ENCODE measurements around the gene DCUN1D3. TPM values are rescaled to one million over a fixed set of nuclear protein-coding genes. Genes with fewer than 3 reads are reported as not detected.

DCUN1D3 gene
- total RNA-seq, 1 experiment from 2014 or later, result 16.4 TPM

- Histone ChIP-seq H3K4me2 (ENCODE audit: low read length) (peak overlapping the region; percentile 72), H3K79me2 (ENCODE audit: insufficient read depth, low read length) (peaks cover 92% of the 10 kb centered on the region), H3K27me3 (ENCODE audit: insufficient read depth, low read length) (no peaks in the 10 kb centered on the region), H4K20me1 (ENCODE audit: insufficient read depth) (no peaks in the 10 kb centered on the region), H3K4me1 (ENCODE audit: control insufficient read depth in 1 of 2, insufficient read depth in 2 of 2, low read length in 2 of 2) (peaks cover 57 to 61% of the 10 kb centered on the region in 2 experiments), H3K9me3 (ENCODE audit: control insufficient read depth in 1 of 2, insufficient read depth in 1 of 2, low read depth in 1 of 2, low read length in 2 of 2) (no peaks in the 10 kb centered on the region), H3K9ac (ENCODE audit: low read length) (0 out of 2 replicates have a peak overlapping the region, but pooled peaks have one; percentile 66), H3K36me3 (ENCODE audit: control insufficient read depth in 1 of 2, insufficient read depth in 2 of 2, low read length in 2 of 2) (no peaks in the 10 kb centered on the region), H3K4me3 (replicated peaks in 1 of 2; ENCODE audit: low read depth in 1 of 2, low read length in 2 of 2) (no peak overlapping the region), H2AFZ (ENCODE audit: low read depth, low read length, poor library complexity, severe bottlenecking) (no peak overlapping the region), H3K9me2 (ENCODE audit: insufficient read depth) (no peaks in the 10 kb centered on the region), H3K27ac (ENCODE audit: low read depth, low read length) (peak overlapping the region; percentile 96)
- DNase-seq (ENCODE audit: low read depth, low spot score) (no peak), ATAC-seq (no peak)
- ChIA-PET CTCF (no interaction called here), POLR2A (interaction anchor here (1.3 to 1.7 kb wide), 2 partner anchors 17 to 33 kb away, joined by 3 to 4 read pairs; partner anchors contain the start of genes DCUN1D3 and LYRM1), RAD21 (ENCODE audit: low non-redundant PET in 1 of 2, low total read pairs in 2 of 2, uncharacterized antibody in 2 of 2, unreplicated experiment in 2 of 2) (no interaction called here)
- intact Hi-C loops (cut with micrococcal nuclease), result loop anchor here (5.0 kb wide), 1 partner anchor 35 kb away; the partner anchor contains the start of genes DCUN1D3 and LYRM1
- BruUV-seq (replicated peaks), result no TSS peak
- TF ChIP-seq TCF7L2 (IDR thresholded peaks at IDR 0.05; ENCODE audit: borderline replicate concordance, extremely low read depth, insufficient read depth, insufficient read length), result no peak
- peak; percentile 29; the same call in 1 of the 2 replicates for TF ChIP-seq CBX3 (IDR thresholded peaks at IDR 0.05; ENCODE audit: low read depth)
Measured at GRCh38 chr16:20867585-20867984, 32.6 kb downstream of the DCUN1D3 start.

- no peak for ATAC-seq
- Histone ChIP-seq H3K27me3 (ENCODE audit: insufficient read depth, low read length) (no peaks in the 10 kb centered on the region), H3K4me1 (ENCODE audit: control insufficient read depth in 1 of 2, insufficient read depth in 2 of 2, low read length in 2 of 2) (peaks cover 57 to 61% of the 10 kb centered on the region in 2 experiments), H2AFZ (ENCODE audit: low read depth, low read length, poor library complexity, severe bottlenecking) (no peak overlapping the region), H3K9me3 (ENCODE audit: control insufficient read depth in 1 of 2, insufficient read depth in 1 of 2, low read depth in 1 of 2, low read length in 2 of 2) (no peaks in the 10 kb centered on the region), H3K9me2 (ENCODE audit: insufficient read depth) (no peaks in the 10 kb centered on the region), H3K27ac (ENCODE audit: low read depth, low read length) (peak overlapping the region; percentile 96), H3K36me3 (ENCODE audit: control insufficient read depth in 1 of 2, insufficient read depth in 2 of 2, low read length in 2 of 2) (no peaks in the 10 kb centered on the region; a peak in 1 of 4 replicates), H3K4me3 (replicated peaks in 1 of 2; ENCODE audit: low read depth in 1 of 2, low read length in 2 of 2) (peak overlapping the region in 1 of 2 experiments; percentile 41; a peak in 3 of 4 replicates), H3K79me2 (ENCODE audit: insufficient read depth, low read length) (peaks cover 89% of the 10 kb centered on the region), H4K20me1 (ENCODE audit: insufficient read depth) (no peaks in the 10 kb centered on the region), H3K9ac (ENCODE audit: low read length) (peak overlapping the region; percentile 66), H3K4me2 (ENCODE audit: low read length) (peak overlapping the region; percentile 72)
- TF ChIP-seq POLR2A (IDR thresholded peaks at IDR 0.05; ENCODE audit: borderline replicate concordance, extremely low read depth, insufficient read depth, insufficient read length) (no peak), CEBPB (IDR thresholded peaks at IDR 0.05; ENCODE audit: low read depth) (no peak), ZBTB33 (IDR thresholded peaks at IDR 0.05; ENCODE audit: extremely low read depth, insufficient replicate concordance, low read length) (no peak), MAX (IDR thresholded peaks at IDR 0.05) (no peak), EZH2 (IDR thresholded peaks at IDR 0.05) (no peak), EGR1 (IDR thresholded peaks at IDR 0.05; ENCODE audit: low read depth) (no peak), POLR2AphosphoS5 (IDR thresholded peaks at IDR 0.05; ENCODE audit: low read depth, low read length) (no peak), YY1 (IDR thresholded peaks at IDR 0.05; ENCODE audit: extremely low read depth, insufficient replicate concordance, low read depth, low read length) (no peak), TCF7L2 (IDR thresholded peaks at IDR 0.05; ENCODE audit: borderline replicate concordance, extremely low read depth, insufficient read depth, insufficient read length) (no peak)
- DNase-seq (ENCODE audit: low read depth, low spot score), result no peak
- intact Hi-C loops (cut with micrococcal nuclease), result loop anchor here (5.0 kb wide), 1 partner anchor 36 kb away; the partner anchor contains the start of genes DCUN1D3 and LYRM1
- TSS peak; percentile 93 for BruUV-seq (replicated peaks)
- ChIA-PET POLR2A (interaction anchor here (0.6 to 1.3 kb wide), 4 partner anchors 8 to 17 kb away, joined by 3 to 6 read pairs (median 4); no protein-coding TSS in a partner anchor), CTCF (interaction anchor here (1.0 to 1.8 kb wide), 4 partner anchors 8 to 434 kb away, joined by 3 to 6 read pairs (median 4); no protein-coding TSS in a partner anchor), RAD21 (ENCODE audit: low non-redundant PET in 1 of 2, low total read pairs in 2 of 2, uncharacterized antibody in 2 of 2, unreplicated experiment in 2 of 2) (no interaction called here)
Measured at GRCh38 chr16:20866801-20867200, 33.4 kb downstream of the DCUN1D3 start.
